ENCODE measurements around the gene IFFO2.

GRCh38 chr1:18972991-18973390, 16.5 kb upstream of the IFFO2 start:
- TF ChIP-seq CTCF (IDR thresholded peaks at IDR 0.05; ENCODE audit: low read length) (no peak), EZH2phosphoT487 (IDR thresholded peaks at IDR 0.05; ENCODE audit: low read length) (no peak)

Data from MM.1S (cell line).